HepG2 (cell line): ENCODE measurements around the gene PLEKHA3. TPM values are rescaled to one million over a fixed set of nuclear protein-coding genes. Genes with fewer than 3 reads are reported as not detected.
A peak's percentile ranks its signal among the peaks of the same experiment; 100 is the strongest.

Experiments
- ERF ChIP-seq: IDR thresholded peaks from 2 replicates; pipeline ENCODE4 v1.6.1; 2018; ENCODE audit warnings: missing biosample characterization, missing genetic modification reagents
- ETV6 ChIP-seq: sonication (generic); formaldehyde crosslinking; conservative IDR thresholded peaks from 2 replicates; pipeline ENCODE4 v1.4.0; 2020; ENCODE audit warnings: missing genetic modification reagents
- FOXM1 ChIP-seq: sonication (generic); formaldehyde crosslinking; IDR thresholded peaks from 2 replicates; pipeline ENCODE4 v1.5.0; 2020; ENCODE audit warnings: missing genetic modification reagents
- IKZF4 ChIP-seq: sonication (generic); formaldehyde crosslinking; IDR thresholded peaks from 2 replicates; pipeline ENCODE4 v1.5.1; 2020; ENCODE audit warnings: borderline replicate concordance, mild to moderate bottlenecking, low read depth, missing genetic modification reagents; ENCODE audit errors: not compliant biosample characterization
- JDP2 ChIP-seq: sonication (generic); formaldehyde crosslinking; IDR thresholded peaks from 2 replicates; pipeline ENCODE4 v1.8.1; 2022; ENCODE audit warnings: missing genetic modification reagents, borderline replicate concordance
- NCOR1 ChIP-seq: fragments of 200-600 bp; sonication (generic); IDR thresholded peaks from 2 replicates; pipeline ENCODE4 v1.7.0; 2017; ENCODE audit warnings: antibody characterized with exemption, low read length, borderline replicate concordance
- SALL2 ChIP-seq: sonication (generic); formaldehyde crosslinking; IDR thresholded peaks from 2 replicates; pipeline ENCODE4 v1.8.1; 2023; ENCODE audit warnings: mild to moderate bottlenecking, missing genetic modification reagents, inconsistent platforms
- ZKSCAN1 ChIP-seq: fragments of 150-350 bp; IDR thresholded peaks from 2 replicates; pipeline ENCODE4 v1.6.1; 2014; ENCODE audit warnings: low read length
- ZNF10 ChIP-seq: sonication (generic); formaldehyde crosslinking; IDR thresholded peaks from 2 replicates; pipeline ENCODE4 v1.4.0; 2020; ENCODE audit warnings: mild to moderate bottlenecking, low read depth, missing genetic modification reagents, borderline replicate concordance
- ZNF101 ChIP-seq: sonication (generic); formaldehyde crosslinking; IDR thresholded peaks from 2 replicates; pipeline ENCODE4 v1.4.0; 2020; ENCODE audit warnings: mild to moderate bottlenecking, low read depth, missing genetic modification reagents, borderline replicate concordance
- ZNF83 ChIP-seq: sonication (generic); formaldehyde crosslinking; IDR thresholded peaks from 2 replicates; pipeline ENCODE4 v1.4.0; 2020; ENCODE audit warnings: missing genetic modification reagents, mild to moderate bottlenecking, borderline replicate concordance
- polyA plus RNA-seq, 8 experiments: library from polyadenylated mRNA; depleted of rRNA in 3 of 8; stranded (reverse) in 7 of 8; unstranded in 1 of 8; fragments of >200 nt; fragmentation: Illumina TruSeq in 4 of 8; extraction: Trizol in 4 of 8; gene quantifications; 2 replicates each; pipeline versions ENCODE4 v1.2.1 to v1.2.3, GENCODE V29; 2011 to 2016; ENCODE audit warnings: low read depth in 4 of 8, missing spikeins in 1 of 8, mixed read lengths in 1 of 8; ENCODE audit not compliant: insufficient read depth in 1 of 8
- total RNA-seq, 5 experiments: library from RNA; depleted of rRNA; stranded (reverse); fragments of >200 nt; fragmentation: Illumina TruSeq; extraction: Trizol; gene quantifications; 2 replicates each; pipeline ENCODE4 v1.2.3, GENCODE V29; 2016; ENCODE audit warnings: low read depth in 1 of 5
- TF ChIP-seq, protein P1 (sequence below): IDR thresholded peaks from 2 replicates; pipeline ENCODE4 v1.6.1; 2016; ENCODE audit warnings: missing compliant biosample characterization, missing genetic modification reagents, borderline replicate concordance
- TF ChIP-seq, protein P2 (sequence below): sonication (generic); formaldehyde crosslinking; IDR thresholded peaks from 2 replicates; pipeline ENCODE4 v1.4.0; 2020; ENCODE audit warnings: missing genetic modification reagents
- TF ChIP-seq, protein P3 (sequence below): sonication (generic); formaldehyde crosslinking; IDR thresholded peaks from 2 replicates; pipeline ENCODE4 v1.9.0; 2022; ENCODE audit warnings: missing genetic modification reagents, mild to moderate bottlenecking, borderline replicate concordance
- TF ChIP-seq, protein P4 (sequence below): sonication (generic); formaldehyde crosslinking; IDR thresholded peaks from 2 replicates; pipeline ENCODE4 v1.5.0; 2020; ENCODE audit warnings: mild to moderate bottlenecking, missing genetic modification reagents
- TF ChIP-seq, protein P5 (sequence below): sonication (generic); formaldehyde crosslinking; IDR thresholded peaks from 2 replicates; pipeline ENCODE4 v1.4.0; 2020; ENCODE audit warnings: mild to moderate bottlenecking, missing genetic modification reagents
- TF ChIP-seq, protein P6 (sequence below): IDR thresholded peaks from 2 replicates; pipeline ENCODE4 v1.6.1; 2016; ENCODE audit warnings: mild to moderate bottlenecking, missing biosample characterization, missing genetic modification reagents

Gene PLEKHA3
- total and polyA plus RNA-seq, 2 of the 13 experiments (the other 11 are each of a cell fraction or from before 2014, with no cell fraction given): 11.7 to 23.1 TPM

DNA sequence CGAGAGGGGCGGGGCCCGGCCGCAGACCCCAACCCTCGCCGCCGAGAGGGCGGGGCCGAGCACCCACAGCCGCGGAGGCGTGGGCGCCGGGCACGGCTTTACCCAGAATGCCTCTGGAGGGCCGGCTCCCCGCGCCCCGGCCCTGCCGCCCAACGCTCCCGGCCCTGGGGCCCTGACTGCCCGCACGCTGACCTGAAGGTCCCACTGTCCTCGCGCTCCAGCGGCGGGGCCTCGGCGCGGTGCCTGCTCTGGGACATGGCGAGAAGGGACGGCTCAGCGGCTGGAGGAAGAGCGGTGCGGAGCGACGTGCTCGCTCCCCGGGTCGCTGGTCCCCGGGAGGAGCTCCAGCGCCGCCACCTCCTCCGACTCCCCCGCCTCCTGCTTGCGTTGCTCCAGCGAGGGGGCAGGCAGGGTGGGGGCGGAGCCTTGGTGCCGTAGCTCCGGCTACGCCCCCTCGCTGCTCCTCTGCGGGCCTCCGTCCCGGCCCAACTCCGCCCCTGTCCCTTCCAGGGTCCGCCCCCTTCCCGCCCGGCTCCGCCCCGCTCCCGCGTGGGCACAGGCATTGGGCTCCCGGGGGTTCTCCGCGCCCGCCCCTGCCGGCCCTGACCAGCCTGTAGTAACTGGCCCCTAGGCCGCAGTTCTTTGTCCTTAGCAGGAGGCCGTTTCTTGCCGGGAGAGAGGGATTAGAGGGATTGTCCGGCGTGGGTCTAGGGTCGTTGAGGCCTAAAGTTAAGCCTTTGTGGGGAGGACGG lies 29.3 kb upstream of the PLEKHA3 start, which contains the start of the genes PJVK and PRKRA (continued):
- TF ChIP-seq ERF (CRISPR knock-in tag) (peak; percentile 96), JDP2 (CRISPR knock-in tag) (no peak), ETV6 (CRISPR knock-in tag) (peak; percentile 89), ZKSCAN1 (no peak; the same call in 1 of the 2 replicates), FOXM1 (CRISPR knock-in tag) (no peak), NCOR1 (no peak; the same call in 1 of the 2 replicates), SALL2 (CRISPR knock-in tag) (peak; percentile 95), IKZF4 (peak; percentile 58), ZNF83 (CRISPR knock-in tag) (0 out of 2 replicates have a peak, but pooled peaks have one; percentile 68), ZNF10 (no peak), ZNF101 (CRISPR knock-in tag) (peak; percentile 59; the same call in 1 of the 2 replicates)
- TF ChIP-seq, protein P1, sequence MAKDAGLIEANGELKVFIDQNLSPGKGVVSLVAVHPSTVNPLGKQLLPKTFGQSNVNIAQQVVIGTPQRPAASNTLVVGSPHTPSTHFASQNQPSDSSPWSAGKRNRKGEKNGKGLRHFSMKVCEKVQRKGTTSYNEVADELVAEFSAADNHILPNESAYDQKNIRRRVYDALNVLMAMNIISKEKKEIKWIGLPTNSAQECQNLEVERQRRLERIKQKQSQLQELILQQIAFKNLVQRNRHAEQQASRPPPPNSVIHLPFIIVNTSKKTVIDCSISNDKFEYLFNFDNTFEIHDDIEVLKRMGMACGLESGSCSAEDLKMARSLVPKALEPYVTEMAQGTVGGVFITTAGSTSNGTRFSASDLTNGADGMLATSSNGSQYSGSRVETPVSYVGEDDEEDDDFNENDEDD: peak; percentile 69; the same call in 1 of the 2 replicates
- TF ChIP-seq, protein P2, sequence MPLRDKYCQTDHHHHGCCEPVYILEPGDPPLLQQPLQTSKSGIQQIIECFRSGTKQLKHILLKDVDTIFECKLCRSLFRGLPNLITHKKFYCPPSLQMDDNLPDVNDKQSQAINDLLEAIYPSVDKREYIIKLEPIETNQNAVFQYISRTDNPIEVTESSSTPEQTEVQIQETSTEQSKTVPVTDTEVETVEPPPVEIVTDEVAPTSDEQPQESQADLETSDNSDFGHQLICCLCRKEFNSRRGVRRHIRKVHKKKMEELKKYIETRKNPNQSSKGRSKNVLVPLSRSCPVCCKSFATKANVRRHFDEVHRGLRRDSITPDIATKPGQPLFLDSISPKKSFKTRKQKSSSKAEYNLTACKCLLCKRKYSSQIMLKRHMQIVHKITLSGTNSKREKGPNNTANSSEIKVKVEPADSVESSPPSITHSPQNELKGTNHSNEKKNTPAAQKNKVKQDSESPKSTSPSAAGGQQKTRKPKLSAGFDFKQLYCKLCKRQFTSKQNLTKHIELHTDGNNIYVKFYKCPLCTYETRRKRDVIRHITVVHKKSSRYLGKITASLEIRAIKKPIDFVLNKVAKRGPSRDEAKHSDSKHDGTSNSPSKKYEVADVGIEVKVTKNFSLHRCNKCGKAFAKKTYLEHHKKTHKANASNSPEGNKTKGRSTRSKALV (CRISPR knock-in tag): 0 out of 2 replicates have a peak, but pooled peaks have one; percentile 48
- TF ChIP-seq, protein P3, sequence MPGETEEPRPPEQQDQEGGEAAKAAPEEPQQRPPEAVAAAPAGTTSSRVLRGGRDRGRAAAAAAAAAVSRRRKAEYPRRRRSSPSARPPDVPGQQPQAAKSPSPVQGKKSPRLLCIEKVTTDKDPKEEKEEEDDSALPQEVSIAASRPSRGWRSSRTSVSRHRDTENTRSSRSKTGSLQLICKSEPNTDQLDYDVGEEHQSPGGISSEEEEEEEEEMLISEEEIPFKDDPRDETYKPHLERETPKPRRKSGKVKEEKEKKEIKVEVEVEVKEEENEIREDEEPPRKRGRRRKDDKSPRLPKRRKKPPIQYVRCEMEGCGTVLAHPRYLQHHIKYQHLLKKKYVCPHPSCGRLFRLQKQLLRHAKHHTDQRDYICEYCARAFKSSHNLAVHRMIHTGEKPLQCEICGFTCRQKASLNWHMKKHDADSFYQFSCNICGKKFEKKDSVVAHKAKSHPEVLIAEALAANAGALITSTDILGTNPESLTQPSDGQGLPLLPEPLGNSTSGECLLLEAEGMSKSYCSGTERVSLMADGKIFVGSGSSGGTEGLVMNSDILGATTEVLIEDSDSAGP: peak; percentile 91
- TF ChIP-seq, protein P4, sequence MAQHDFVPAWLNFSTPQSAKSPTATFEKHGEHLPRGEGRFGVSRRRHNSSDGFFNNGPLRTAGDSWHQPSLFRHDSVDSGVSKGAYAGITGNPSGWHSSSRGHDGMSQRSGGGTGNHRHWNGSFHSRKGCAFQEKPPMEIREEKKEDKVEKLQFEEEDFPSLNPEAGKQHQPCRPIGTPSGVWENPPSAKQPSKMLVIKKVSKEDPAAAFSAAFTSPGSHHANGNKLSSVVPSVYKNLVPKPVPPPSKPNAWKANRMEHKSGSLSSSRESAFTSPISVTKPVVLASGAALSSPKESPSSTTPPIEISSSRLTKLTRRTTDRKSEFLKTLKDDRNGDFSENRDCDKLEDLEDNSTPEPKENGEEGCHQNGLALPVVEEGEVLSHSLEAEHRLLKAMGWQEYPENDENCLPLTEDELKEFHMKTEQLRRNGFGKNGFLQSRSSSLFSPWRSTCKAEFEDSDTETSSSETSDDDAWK (CRISPR knock-in tag): no peak
- TF ChIP-seq, protein P5, sequence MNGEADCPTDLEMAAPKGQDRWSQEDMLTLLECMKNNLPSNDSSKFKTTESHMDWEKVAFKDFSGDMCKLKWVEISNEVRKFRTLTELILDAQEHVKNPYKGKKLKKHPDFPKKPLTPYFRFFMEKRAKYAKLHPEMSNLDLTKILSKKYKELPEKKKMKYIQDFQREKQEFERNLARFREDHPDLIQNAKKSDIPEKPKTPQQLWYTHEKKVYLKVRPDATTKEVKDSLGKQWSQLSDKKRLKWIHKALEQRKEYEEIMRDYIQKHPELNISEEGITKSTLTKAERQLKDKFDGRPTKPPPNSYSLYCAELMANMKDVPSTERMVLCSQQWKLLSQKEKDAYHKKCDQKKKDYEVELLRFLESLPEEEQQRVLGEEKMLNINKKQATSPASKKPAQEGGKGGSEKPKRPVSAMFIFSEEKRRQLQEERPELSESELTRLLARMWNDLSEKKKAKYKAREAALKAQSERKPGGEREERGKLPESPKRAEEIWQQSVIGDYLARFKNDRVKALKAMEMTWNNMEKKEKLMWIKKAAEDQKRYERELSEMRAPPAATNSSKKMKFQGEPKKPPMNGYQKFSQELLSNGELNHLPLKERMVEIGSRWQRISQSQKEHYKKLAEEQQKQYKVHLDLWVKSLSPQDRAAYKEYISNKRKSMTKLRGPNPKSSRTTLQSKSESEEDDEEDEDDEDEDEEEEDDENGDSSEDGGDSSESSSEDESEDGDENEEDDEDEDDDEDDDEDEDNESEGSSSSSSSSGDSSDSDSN (CRISPR knock-in tag): peak; percentile 92
- TF ChIP-seq, protein P6, sequence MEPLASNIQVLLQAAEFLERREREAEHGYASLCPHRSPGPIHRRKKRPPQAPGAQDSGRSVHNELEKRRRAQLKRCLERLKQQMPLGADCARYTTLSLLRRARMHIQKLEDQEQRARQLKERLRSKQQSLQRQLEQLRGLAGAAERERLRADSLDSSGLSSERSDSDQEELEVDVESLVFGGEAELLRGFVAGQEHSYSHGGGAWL: peak; percentile 90
